ENCODE measurements around the gene LIN28B. TPM values are rescaled to one million over a fixed set of nuclear protein-coding genes. Genes with fewer than 3 reads are reported as not detected.

Gene LIN28B
- total RNA-seq, 1 donor = not detected

DNA sequence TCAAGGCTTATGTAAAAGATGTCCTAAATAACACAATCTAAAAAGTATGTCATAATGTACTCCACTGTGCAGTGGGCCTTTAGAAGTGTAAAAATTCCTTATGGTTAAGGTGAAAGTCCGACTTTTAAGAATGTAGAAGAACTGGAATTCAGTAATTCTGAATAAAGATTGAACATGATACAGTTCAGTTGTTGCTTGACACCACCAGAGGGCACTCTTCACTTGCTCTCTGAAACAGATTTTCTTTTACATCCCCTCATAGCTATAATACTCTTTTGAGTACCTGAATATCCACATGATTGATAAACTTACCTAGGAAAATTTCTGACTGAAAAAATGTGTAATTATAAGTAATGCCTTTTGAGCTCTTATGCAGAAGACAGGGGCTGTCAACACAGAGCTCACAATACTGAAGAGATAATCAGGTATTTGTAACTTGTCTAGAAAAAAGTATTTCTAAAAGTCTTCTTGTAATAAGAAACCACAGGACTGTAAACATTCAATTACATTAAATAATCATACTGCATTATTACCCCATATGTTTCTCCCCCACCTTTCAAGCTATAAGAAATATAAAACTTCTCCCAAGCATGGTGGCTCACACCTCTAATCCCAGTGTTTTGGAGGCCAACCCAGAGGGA lies 130.8 kb downstream of the LIN28B start:
- Histone ChIP-seq H3K27me3 (ENCODE audit: insufficient read depth, low read length) (no peaks in the 10 kb centered on the region), H3K9me3 (ENCODE audit: low read depth, low read length) (no peaks in the 10 kb centered on the region), H3K4me1 (ENCODE audit: insufficient read depth, low read length) (no peaks in the 10 kb centered on the region), H3K4me3 (ENCODE audit: low read length) (no peak overlapping the region)

DNA sequence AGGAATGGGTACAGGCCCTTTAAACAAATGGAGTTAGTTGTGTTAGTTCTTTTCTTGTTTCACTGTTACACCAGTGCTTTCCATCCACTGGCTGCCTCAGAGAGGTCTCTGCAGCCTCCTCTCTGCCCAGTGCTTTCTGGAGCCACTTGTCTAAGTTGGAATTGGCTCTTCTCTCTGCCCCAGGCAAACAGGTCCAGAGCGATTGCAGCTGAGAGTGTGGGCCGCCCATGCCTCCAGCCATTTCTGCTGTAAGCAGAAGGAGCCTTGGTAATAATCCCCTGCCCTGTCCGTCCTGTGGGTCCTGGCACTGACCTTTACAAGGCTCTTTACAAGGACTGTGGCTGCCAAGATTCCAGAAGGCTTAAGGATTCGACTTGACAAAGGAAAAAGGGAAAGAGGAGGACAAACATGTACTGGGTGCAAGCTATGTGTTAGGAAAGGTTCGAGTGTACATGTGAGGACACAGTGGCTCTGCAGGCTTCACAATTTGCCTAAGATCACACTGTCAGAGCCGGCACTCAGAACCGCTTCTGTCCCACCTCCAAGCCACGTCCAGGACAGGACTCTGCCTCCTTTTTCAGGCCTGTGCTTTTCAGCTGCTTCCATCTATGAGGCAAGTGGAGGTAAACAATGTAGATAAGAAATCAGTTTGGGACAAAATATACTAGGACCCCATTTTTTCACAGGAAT lies 134.4 kb downstream of the LIN28B start:
- Histone ChIP-seq H3K4me1 (ENCODE audit: insufficient read depth, low read length) (no peaks in the 10 kb centered on the region), H3K27me3 (ENCODE audit: insufficient read depth, low read length) (no peaks in the 10 kb centered on the region), H3K9me3 (ENCODE audit: low read depth, low read length) (no peaks in the 10 kb centered on the region)

DNA sequence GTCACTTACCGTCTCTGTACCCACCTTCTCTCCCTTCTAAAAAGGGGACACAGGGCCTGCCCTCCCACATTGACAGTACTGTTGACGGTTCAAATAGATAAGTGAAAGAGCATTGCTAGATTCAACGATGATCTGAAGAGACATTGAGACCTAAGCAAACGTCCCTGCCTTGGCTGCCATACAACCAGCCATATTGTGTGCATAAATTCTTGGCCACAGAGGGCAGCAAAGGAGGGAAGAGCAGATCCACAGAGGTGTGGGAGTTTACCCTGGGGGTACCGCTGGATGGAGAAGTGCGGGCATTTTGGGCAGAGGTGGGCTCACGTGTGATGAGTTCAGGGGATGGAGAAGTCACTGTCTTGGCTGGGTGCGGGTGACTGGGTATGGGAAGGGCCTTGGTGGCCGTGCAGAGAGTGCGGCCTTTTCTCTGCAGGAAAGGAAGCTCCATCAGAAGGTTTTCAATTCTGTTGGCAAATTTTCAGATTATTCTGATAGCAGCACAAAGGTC lies 137.3 kb downstream of the LIN28B start:
- Histone ChIP-seq H3K4me3 (ENCODE audit: low read length) (no peak overlapping the region), H3K4me1 (ENCODE audit: insufficient read depth, low read length) (no peaks in the 10 kb centered on the region), H3K9me3 (ENCODE audit: low read depth, low read length) (no peaks in the 10 kb centered on the region), H3K27me3 (ENCODE audit: insufficient read depth, low read length) (no peaks in the 10 kb centered on the region)

More for the DNA sequence above, 134.4 kb downstream of the LIN28B start:
- H3K4me3 ChIP-seq (ENCODE audit: low read length) = no peak overlapping the region

DNA sequence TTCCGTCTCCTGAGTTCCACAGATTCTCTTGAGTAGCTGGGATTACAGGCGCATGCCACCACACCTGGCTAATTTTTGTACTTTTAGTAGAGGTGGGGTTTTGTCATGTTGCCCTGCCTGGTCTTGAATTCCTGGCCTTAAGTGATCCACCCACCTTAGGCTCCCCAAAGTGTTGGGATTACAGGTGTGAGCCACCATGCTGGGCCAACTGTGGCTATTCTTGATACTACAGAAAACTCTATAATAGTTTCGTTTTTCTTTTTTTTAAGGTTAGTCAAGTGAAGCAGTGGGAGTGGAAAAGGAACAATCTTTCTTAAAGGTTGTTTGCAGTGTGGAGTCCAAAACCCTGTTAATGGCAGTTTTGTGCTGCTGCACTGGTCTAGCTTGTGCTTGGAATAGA lies 138.2 kb downstream of the LIN28B start:
- H3K9me3 ChIP-seq (ENCODE audit: low read depth, low read length) = no peaks in the 10 kb centered on the region
- no peak overlapping the region for H3K4me3 ChIP-seq (ENCODE audit: low read length)
- no peaks in the 10 kb centered on the region for H3K27me3 ChIP-seq (ENCODE audit: insufficient read depth, low read length)
- H3K4me1 ChIP-seq (ENCODE audit: insufficient read depth, low read length) = no peaks in the 10 kb centered on the region

DNA sequence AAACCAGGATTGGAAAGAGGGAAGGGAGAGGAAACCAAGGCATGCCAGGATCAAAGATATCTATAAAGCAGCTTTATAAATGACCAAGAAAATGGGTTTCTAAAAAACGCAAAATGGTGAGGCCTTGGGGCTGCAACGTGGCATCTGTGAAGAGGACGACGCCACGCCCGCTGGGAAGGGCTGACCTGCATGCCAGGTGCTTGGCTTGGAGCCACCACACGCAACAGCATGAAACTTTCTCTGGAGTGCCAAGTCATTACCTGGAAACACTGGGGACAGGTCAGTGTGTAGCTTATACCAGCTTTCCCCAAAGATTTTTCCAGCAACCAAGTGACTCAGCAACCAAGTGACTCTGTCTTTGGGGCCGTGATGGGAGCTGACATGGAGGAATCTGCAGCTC lies 140.4 kb downstream of the LIN28B start:
- Histone ChIP-seq H3K27me3 (ENCODE audit: insufficient read depth, low read length) (no peaks in the 10 kb centered on the region), H3K9me3 (ENCODE audit: low read depth, low read length) (no peaks in the 10 kb centered on the region), H3K4me1 (ENCODE audit: insufficient read depth, low read length) (no peaks in the 10 kb centered on the region), H3K4me3 (ENCODE audit: low read length) (no peak overlapping the region)

DNA sequence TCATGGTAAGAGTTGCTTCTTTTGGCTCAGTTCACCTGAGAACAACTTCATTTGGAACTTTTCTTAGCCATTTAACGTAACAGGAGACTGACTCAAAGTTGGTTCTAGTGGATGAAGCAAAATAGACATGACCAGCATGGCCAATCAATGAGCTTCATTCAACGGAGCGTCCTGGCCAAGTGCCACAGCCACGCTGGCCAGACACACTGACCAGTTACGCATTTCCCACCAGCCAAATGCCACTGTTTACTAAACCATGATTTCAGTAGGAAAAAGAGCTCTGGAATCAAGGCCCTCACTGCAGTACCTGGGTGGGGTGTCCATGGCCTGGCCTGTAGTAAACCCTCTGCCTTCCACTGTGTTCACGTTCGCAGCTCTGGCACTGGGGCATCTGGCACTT lies 142.5 kb downstream of the LIN28B start:
- H3K9me3 ChIP-seq (ENCODE audit: low read depth, low read length) = no peaks in the 10 kb centered on the region
- H3K4me1 ChIP-seq (ENCODE audit: insufficient read depth, low read length) = no peaks in the 10 kb centered on the region
- no peak overlapping the region for H3K4me3 ChIP-seq (ENCODE audit: low read length)
- no peaks in the 10 kb centered on the region for H3K27me3 ChIP-seq (ENCODE audit: insufficient read depth, low read length)

DNA sequence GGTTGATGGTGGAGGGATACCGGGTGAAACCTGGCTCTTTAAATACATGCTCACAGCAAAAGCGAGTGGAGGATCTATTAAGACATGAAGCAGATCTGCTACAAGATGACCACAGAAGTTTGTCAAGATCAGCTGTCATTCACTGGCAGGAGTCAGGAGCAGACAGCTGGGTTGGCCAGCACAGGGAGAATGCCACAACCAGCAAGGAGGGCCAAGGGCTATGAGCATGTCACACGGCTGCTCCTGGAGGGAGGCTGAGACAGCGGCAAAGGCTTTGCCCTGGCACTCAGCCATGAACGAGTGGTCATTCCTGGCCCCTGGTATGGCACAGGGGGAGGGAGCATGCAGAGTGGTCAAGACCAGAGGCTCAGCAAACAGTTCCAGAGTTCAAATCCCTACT lies 145.3 kb downstream of the LIN28B start:
- Histone ChIP-seq H3K27me3 (ENCODE audit: insufficient read depth, low read length) (peaks cover 4% of the 10 kb centered on the region), H3K4me1 (ENCODE audit: insufficient read depth, low read length) (no peaks in the 10 kb centered on the region), H3K4me3 (ENCODE audit: low read length) (no peak overlapping the region), H3K9me3 (ENCODE audit: low read depth, low read length) (no peaks in the 10 kb centered on the region)

DNA sequence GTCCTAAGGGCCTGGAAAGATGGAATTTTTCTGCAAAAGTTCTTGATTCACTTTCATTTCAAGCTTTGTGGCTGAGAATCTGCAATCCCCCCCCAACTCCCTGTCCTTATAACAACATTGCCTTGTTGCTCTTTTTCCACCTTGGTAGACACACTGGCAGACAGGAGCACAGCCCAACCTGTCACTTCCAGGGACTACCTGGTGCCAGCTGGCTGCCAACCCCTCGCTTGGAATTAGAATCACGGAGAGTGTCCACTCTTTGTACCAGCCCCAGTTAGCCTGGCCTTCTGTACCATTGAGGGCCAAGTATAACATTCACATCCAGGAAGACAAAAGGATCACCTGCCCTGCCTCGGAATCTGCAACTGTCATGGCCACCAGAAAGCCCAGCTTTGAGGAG lies 148.2 kb downstream of the LIN28B start:
- Histone ChIP-seq H3K27me3 (ENCODE audit: insufficient read depth, low read length) (peaks cover 4% of the 10 kb centered on the region), H3K9me3 (ENCODE audit: low read depth, low read length) (no peaks in the 10 kb centered on the region), H3K4me3 (ENCODE audit: low read length) (no peak overlapping the region), H3K4me1 (ENCODE audit: insufficient read depth, low read length) (no peaks in the 10 kb centered on the region)

DNA sequence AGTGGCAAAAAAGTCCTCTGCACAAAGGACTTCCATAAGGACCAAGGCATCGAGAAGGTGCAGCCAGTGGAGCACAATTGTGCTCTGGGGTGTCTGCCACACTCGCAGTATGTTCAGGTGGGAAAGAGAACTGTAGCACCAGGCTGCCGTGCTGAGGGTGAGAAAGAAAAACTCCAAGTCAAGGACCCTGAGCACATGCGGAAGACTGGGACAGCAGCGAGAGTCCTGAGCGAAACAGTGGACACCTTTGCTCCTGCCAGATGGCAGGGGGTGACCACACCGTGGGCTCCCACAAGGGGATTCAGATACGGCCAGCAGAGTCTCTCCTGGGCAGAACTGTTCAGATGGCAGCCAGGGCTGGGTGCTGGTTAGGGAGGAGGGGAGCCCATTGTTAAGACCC lies 149.4 kb downstream of the LIN28B start:
- Histone ChIP-seq H3K4me3 (ENCODE audit: low read length) (no peak overlapping the region), H3K27me3 (ENCODE audit: insufficient read depth, low read length) (peaks cover 4% of the 10 kb centered on the region), H3K9me3 (ENCODE audit: low read depth, low read length) (no peaks in the 10 kb centered on the region), H3K4me1 (ENCODE audit: insufficient read depth, low read length) (no peaks in the 10 kb centered on the region)

DNA sequence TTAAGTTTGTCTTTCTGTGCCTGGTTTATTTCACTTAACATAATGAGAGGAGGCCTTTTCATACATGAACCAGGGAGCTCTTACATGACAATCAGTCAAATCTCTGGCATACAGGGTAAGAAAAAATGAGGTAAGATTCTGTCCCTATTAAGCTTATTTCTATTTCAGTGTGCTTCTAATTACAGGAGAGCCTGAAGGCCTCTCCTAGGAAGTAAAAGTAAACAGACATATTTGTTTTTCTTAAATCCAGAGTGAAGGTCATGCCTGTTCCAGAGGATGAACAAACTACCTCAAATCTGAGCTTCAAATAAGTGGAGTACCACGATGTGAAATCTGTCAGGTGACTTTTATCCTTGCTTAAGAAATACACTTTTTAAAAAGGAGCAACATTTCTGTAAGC lies 150.3 kb downstream of the LIN28B start:
- H3K27me3 ChIP-seq (ENCODE audit: insufficient read depth, low read length) = peaks cover 4% of the 10 kb centered on the region
- H3K4me3 ChIP-seq (ENCODE audit: low read length) = no peak overlapping the region
- H3K4me1 ChIP-seq (ENCODE audit: insufficient read depth, low read length) = no peaks in the 10 kb centered on the region
- H3K9me3 ChIP-seq (ENCODE audit: low read depth, low read length) = no peaks in the 10 kb centered on the region

DNA sequence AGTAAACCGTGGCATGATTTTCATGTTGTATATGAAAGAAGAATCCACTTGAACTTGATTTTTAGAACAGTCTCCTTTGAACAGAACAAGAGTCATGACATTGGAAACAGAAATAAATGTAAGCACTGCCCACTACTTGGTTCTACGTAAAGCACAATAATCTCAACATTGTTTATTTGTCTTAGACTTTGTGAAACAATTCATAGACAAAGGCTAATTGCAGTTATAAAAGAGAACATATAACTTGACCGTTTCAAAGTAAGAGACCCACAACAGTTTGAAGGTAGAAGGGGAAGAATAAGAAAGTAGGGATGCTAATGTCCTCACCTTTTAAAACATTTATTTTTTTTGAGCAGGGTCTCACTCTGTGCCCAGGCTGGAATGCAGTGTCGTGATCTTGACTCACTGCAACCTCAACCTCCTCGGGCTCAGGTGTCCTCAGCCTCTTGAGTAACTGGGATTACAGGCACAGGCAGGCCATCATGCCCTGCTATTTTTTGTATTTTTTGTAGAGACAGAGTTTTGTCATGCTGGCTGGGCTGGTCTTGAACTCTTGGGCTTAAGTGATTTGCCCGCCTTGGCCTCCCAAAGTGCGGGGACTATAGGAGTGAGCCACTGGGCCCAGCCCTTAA lies 151.8 kb downstream of the LIN28B start:
- H3K4me1 ChIP-seq (ENCODE audit: insufficient read depth, low read length) = no peaks in the 10 kb centered on the region
- peaks cover 4% of the 10 kb centered on the region for H3K27me3 ChIP-seq (ENCODE audit: insufficient read depth, low read length)
- H3K9me3 ChIP-seq (ENCODE audit: low read depth, low read length) = no peaks in the 10 kb centered on the region
- H3K4me3 ChIP-seq (ENCODE audit: low read length) = no peak overlapping the region

DNA sequence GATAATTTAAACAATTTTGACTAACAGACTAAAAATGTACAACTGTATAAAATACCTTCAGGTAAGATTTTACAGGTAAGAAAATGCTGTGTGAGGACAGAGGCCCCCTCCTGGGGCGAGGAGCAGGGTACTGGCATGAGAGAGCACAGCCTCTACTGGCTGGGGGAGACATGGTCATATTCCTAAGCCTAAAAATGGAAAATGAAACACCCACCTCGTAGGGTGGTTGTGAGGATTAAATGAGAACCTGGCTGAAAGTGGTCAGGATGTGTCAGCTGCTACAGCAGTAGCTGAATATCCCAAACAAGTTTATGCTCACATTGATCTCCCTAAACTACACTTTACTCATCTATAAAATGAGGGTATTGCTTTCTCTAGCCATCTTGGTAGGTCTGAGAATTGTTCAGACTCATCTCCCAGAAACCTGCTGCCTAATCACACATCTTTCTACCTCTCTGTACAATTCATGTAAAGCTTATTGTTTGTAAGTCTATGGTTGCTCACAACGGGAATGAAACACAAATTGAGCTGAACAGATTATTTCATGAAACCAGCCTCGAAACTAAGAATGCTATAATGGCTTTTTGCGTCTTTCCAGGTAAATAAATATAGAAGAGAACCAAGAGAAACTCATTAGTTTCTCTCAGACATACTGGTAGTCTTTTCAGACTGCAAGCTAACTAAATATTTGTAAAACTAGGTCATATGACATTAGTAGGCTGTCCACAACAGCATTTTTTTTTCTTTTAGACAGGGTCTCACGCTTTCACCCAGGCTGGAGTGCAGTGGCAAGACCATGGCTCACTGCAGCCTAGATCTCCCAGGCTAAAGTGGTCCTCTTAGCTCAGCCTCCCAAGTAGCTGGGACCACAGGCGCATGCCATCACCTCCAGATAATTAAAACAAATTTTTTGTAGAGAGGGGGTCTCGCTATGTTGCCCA lies 153.3 kb downstream of the LIN28B start:
- Histone ChIP-seq H3K27me3 (ENCODE audit: insufficient read depth, low read length) (peaks cover 1% of the 10 kb centered on the region), H3K4me1 (ENCODE audit: insufficient read depth, low read length) (no peaks in the 10 kb centered on the region), H3K9me3 (ENCODE audit: low read depth, low read length) (no peaks in the 10 kb centered on the region), H3K4me3 (ENCODE audit: low read length) (no peak overlapping the region)

DNA sequence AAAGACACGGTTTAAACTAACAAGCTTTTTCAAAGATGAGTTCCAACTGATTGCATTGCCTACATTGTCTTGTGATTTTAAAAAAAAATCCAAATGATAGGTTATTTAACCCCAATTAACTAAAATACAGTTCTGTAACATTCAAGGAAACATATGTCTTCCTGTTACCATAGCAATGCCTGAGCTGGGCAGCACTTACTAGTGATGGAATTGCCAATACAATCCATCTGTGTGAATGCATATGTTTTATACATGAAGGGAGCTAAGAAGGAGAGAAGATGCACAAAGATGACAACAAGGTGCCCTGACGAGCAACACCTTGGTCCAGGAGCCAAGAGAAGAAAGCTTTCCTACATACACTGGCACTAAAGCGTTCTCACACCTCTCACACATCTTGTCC lies 154.2 kb downstream of the LIN28B start:
- Histone ChIP-seq H3K27me3 (ENCODE audit: insufficient read depth, low read length) (no peaks in the 10 kb centered on the region), H3K4me1 (ENCODE audit: insufficient read depth, low read length) (no peaks in the 10 kb centered on the region), H3K4me3 (ENCODE audit: low read length) (no peak overlapping the region), H3K9me3 (ENCODE audit: low read depth, low read length) (no peaks in the 10 kb centered on the region)

DNA sequence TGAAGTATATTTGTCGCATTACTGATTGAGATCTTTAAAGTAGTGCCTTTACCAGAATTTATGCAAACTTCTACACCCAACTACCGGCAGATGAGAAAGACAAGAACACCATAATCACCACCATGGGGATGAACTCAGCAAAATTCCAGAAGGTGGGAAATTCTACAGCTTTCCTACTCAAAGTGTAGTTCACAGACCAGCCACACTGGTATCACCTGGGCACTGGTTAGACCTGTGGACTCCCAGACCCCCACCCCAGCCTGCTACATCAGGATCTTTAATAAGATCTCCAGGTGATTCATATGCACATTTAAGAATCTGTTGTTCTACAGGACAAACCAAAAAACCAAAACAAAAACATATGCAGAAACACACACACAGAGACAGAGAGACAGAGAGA lies 155.0 kb downstream of the LIN28B start:
- no peaks in the 10 kb centered on the region for H3K27me3 ChIP-seq (ENCODE audit: insufficient read depth, low read length)
- H3K9me3 ChIP-seq (ENCODE audit: low read depth, low read length) = no peaks in the 10 kb centered on the region
- H3K4me3 ChIP-seq (ENCODE audit: low read length) = no peak overlapping the region
- no peaks in the 10 kb centered on the region for H3K4me1 ChIP-seq (ENCODE audit: insufficient read depth, low read length)

DNA sequence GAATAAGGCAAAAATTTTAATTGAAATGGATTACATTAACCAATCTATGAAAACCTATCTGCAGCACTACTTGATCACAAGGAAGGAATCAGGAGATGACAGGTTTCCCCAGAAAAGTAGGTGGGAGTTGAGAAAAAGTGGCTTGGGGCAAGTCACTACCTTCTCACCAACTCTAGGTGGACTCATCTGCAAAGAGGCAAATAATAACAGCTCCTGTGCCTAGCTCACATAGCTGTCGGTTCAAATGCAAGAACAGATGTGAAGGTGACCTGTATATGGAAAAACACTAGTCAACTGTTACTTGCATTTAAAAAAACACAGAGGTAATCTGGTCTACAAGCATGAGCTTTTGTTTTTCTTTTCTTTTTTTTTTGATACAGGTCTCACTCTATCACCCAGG lies 155.7 kb downstream of the LIN28B start:
- Histone ChIP-seq H3K9me3 (ENCODE audit: low read depth, low read length) (no peaks in the 10 kb centered on the region), H3K27me3 (ENCODE audit: insufficient read depth, low read length) (no peaks in the 10 kb centered on the region), H3K4me1 (ENCODE audit: insufficient read depth, low read length) (no peaks in the 10 kb centered on the region), H3K4me3 (ENCODE audit: low read length) (no peak overlapping the region)

All from mononuclear cell (primary cell).